ENCODE measurements around the gene TTI1. TPM values are rescaled to one million over a fixed set of nuclear protein-coding genes. Genes with fewer than 3 reads are reported as not detected.
A peak's percentile ranks its signal among the peaks of the same experiment; 100 is the strongest.

The TTI1 gene
- polyA plus RNA-seq, 3 donors, result 6.4 to 9.1 (median 8.8) TPM

DNA sequence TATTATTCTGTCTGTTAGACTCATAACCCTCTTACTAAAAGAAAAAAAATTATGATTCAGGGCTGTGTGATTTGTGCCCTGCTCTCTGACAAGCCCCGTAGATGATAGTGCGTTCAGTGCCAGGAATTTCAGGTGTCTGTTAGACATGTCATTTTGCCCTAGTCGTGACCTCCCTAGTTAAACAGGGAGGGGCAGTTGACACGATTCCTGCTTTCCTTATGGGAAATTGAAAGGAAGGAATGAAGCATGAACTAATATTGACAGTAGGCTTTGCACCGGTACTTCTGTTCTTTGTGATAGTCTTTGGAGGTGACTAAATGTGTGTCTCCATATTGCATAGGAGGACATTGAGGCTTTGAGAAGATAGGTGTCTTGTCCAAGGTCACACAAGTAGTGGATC is 26.6 kb upstream of the TTI1 start:
- WGBS (ENCODE audit: insufficient coverage), result 100% methylated on average over 2 of the region's 5 CpGs
- no peaks in the 10 kb centered on the region for H3K4me1 ChIP-seq (ENCODE audit: control insufficient read depth in 1 of 2, insufficient read depth in 2 of 2, low read length in 2 of 2)
- no peaks in the 10 kb centered on the region for H3K27me3 ChIP-seq (ENCODE audit: control insufficient read depth in 2 of 2, insufficient read depth in 2 of 2, low read length in 2 of 2)
- H3K36me3 ChIP-seq (replicated peaks in 1 of 2; ENCODE audit: control insufficient read depth in 1 of 2, insufficient read depth in 2 of 2, low read length in 2 of 2), result peaks cover 80 to 99% of the 10 kb centered on the region in 2 donors
- Mint-ChIP-seq H3K36me3 (peaks cover 51 to 52% of the 10 kb centered on the region in 2 donors), H3K4me1 (peaks cover 7% of the 10 kb centered on the region), H3K4me3 (no peak overlapping the region), H3K27me3 (ENCODE audit: low read depth in 3 of 3) (no peaks in the 10 kb centered on the region), H3K9me3 (no peaks in the 10 kb centered on the region), H3K27ac (no peak overlapping the region)
- H3K4me3 ChIP-seq (replicated peaks in 1 of 3; ENCODE audit: low read depth in 2 of 3, low read length in 3 of 3), result no peak overlapping the region
- peaks cover 9% of the 10 kb centered on the region for H3K79me2 ChIP-seq (ENCODE audit: insufficient read depth, low read length)
- TF ChIP-seq, protein P1, sequence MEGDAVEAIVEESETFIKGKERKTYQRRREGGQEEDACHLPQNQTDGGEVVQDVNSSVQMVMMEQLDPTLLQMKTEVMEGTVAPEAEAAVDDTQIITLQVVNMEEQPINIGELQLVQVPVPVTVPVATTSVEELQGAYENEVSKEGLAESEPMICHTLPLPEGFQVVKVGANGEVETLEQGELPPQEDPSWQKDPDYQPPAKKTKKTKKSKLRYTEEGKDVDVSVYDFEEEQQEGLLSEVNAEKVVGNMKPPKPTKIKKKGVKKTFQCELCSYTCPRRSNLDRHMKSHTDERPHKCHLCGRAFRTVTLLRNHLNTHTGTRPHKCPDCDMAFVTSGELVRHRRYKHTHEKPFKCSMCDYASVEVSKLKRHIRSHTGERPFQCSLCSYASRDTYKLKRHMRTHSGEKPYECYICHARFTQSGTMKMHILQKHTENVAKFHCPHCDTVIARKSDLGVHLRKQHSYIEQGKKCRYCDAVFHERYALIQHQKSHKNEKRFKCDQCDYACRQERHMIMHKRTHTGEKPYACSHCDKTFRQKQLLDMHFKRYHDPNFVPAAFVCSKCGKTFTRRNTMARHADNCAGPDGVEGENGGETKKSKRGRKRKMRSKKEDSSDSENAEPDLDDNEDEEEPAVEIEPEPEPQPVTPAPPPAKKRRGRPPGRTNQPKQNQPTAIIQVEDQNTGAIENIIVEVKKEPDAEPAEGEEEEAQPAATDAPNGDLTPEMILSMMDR (IDR thresholded peaks at IDR 0.05), result no peak
- H3K9me3 ChIP-seq (replicated peaks in 1 of 2; ENCODE audit: control insufficient read depth in 1 of 2, insufficient read depth in 1 of 2, low read length in 2 of 2), result no peaks in the 10 kb centered on the region
- no peak overlapping the region for H3K27ac ChIP-seq (ENCODE audit: low read depth in 1 of 2, low read length in 2 of 2)
- no peak for DNase-seq
- H2AFZ ChIP-seq (ENCODE audit: insufficient read depth, low read depth, low read length, poor library complexity, severe bottlenecking), result no peak overlapping the region
- no peak overlapping the region for H3K9ac ChIP-seq (ENCODE audit: insufficient read depth, low read length, poor library complexity, severe bottlenecking)
- peaks cover 41% of the 10 kb centered on the region for H4K20me1 ChIP-seq (ENCODE audit: insufficient read depth, low read length)
- no peak overlapping the region for H3K4me2 ChIP-seq (replicated peaks; ENCODE audit: extremely low read depth, low read length, poor library complexity, severe bottlenecking)
- intact Hi-C loops (cut with micrococcal nuclease), result loop anchor here (5.0 to 10.0 kb wide), 4 partner anchors 107 to 262 kb away; partner anchors contain the start of genes BPI (in 1 of the 2) and TGM2 (in 1 of the 2)

DNA sequence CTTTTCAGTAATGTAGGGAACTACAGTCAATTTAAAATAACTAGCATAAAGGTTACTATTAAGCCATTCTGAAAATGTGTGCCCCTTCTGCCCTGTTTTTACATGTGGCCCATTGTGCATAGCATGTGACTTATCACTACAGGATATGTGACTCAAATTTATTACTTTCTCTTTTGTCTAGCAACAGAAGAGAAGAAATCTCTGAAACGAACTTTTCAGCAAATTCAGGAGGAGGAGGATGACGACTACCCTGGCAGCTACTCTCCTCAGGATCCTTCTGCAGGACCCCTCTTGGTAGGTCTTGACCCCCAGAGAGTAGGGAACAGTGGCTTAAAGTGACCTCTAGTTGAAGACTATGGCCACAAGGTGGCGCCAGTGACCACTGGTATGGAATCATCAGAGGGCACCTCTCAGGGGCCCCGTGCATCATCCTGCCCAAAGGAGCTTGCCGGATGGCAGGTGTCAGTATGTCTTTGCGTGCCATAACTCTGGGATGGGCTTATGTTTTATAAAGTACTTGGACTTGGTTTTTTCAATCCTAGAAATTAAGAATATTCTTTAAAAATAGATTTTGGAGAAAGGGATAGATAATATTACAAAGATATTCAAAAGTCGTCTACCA is 24.2 kb upstream of the TTI1 start:
- 0% methylated on average over 1 of the region's 7 CpGs for WGBS (ENCODE audit: insufficient coverage)
- H4K20me1 ChIP-seq (ENCODE audit: insufficient read depth, low read length), result peaks cover 63% of the 10 kb centered on the region
- TF ChIP-seq, protein P1 (IDR thresholded peaks at IDR 0.05), result peak; percentile 100

More for the DNA sequence above, 24.2 kb upstream of the TTI1 start:
- Histone ChIP-seq H3K27ac (ENCODE audit: low read depth in 1 of 2, low read length in 2 of 2) (no peak overlapping the region), H2AFZ (ENCODE audit: insufficient read depth, low read depth, low read length, poor library complexity, severe bottlenecking) (no peak overlapping the region), H3K36me3 (replicated peaks in 1 of 2; ENCODE audit: control insufficient read depth in 1 of 2, insufficient read depth in 2 of 2, low read length in 2 of 2) (peaks cover 71 to 99% of the 10 kb centered on the region in 2 donors), H3K9ac (ENCODE audit: insufficient read depth, low read length, poor library complexity, severe bottlenecking) (no peak overlapping the region), H3K27me3 (ENCODE audit: control insufficient read depth in 2 of 2, insufficient read depth in 2 of 2, low read length in 2 of 2) (no peaks in the 10 kb centered on the region), H3K79me2 (ENCODE audit: insufficient read depth, low read length) (peaks cover 28% of the 10 kb centered on the region), H3K9me3 (replicated peaks in 1 of 2; ENCODE audit: control insufficient read depth in 1 of 2, insufficient read depth in 1 of 2, low read length in 2 of 2) (no peaks in the 10 kb centered on the region), H3K4me1 (ENCODE audit: control insufficient read depth in 1 of 2, insufficient read depth in 2 of 2, low read length in 2 of 2) (no peaks in the 10 kb centered on the region), H3K4me2 (replicated peaks; ENCODE audit: extremely low read depth, low read length, poor library complexity, severe bottlenecking) (no peak overlapping the region), H3K4me3 (replicated peaks in 1 of 3; ENCODE audit: low read depth in 2 of 3, low read length in 3 of 3) (no peak overlapping the region)
- peaks cover 7% of the 10 kb centered on the region for H3K4me1 Mint-ChIP-seq
- peak; percentile 64 to 86 (median 70) for DNase-seq
- H3K27ac Mint-ChIP-seq, result peak overlapping the region in 1 of 7 donors; percentile 77
- no peak overlapping the region for H3K4me3 Mint-ChIP-seq
- H3K27me3 Mint-ChIP-seq (ENCODE audit: low read depth in 3 of 3), result no peaks in the 10 kb centered on the region
- H3K9me3 Mint-ChIP-seq, result no peaks in the 10 kb centered on the region
- intact Hi-C loops (cut with micrococcal nuclease), result loop anchor here (1.0 to 10.0 kb wide), 5 partner anchors 110 to 351 kb away; partner anchors contain the start of genes BPI (in 1 of the 2) and TGM2 (in 1 of the 2)
- H3K36me3 Mint-ChIP-seq, result peaks cover 51 to 60% of the 10 kb centered on the region in 2 donors
